Measurements from ENCODE around the gene PIKFYVE. TPM values are rescaled to one million over a fixed set of nuclear protein-coding genes. Genes with fewer than 3 reads are reported as not detected.

The PIKFYVE gene, protein sequence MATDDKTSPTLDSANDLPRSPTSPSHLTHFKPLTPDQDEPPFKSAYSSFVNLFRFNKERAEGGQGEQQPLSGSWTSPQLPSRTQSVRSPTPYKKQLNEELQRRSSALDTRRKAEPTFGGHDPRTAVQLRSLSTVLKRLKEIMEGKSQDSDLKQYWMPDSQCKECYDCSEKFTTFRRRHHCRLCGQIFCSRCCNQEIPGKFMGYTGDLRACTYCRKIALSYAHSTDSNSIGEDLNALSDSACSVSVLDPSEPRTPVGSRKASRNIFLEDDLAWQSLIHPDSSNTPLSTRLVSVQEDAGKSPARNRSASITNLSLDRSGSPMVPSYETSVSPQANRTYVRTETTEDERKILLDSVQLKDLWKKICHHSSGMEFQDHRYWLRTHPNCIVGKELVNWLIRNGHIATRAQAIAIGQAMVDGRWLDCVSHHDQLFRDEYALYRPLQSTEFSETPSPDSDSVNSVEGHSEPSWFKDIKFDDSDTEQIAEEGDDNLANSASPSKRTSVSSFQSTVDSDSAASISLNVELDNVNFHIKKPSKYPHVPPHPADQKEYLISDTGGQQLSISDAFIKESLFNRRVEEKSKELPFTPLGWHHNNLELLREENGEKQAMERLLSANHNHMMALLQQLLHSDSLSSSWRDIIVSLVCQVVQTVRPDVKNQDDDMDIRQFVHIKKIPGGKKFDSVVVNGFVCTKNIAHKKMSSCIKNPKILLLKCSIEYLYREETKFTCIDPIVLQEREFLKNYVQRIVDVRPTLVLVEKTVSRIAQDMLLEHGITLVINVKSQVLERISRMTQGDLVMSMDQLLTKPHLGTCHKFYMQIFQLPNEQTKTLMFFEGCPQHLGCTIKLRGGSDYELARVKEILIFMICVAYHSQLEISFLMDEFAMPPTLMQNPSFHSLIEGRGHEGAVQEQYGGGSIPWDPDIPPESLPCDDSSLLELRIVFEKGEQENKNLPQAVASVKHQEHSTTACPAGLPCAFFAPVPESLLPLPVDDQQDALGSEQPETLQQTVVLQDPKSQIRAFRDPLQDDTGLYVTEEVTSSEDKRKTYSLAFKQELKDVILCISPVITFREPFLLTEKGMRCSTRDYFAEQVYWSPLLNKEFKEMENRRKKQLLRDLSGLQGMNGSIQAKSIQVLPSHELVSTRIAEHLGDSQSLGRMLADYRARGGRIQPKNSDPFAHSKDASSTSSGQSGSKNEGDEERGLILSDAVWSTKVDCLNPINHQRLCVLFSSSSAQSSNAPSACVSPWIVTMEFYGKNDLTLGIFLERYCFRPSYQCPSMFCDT (N-terminal part only)
- total RNA-seq, result 15.5 and 32.1 TPM in 2 replicates

DNA sequence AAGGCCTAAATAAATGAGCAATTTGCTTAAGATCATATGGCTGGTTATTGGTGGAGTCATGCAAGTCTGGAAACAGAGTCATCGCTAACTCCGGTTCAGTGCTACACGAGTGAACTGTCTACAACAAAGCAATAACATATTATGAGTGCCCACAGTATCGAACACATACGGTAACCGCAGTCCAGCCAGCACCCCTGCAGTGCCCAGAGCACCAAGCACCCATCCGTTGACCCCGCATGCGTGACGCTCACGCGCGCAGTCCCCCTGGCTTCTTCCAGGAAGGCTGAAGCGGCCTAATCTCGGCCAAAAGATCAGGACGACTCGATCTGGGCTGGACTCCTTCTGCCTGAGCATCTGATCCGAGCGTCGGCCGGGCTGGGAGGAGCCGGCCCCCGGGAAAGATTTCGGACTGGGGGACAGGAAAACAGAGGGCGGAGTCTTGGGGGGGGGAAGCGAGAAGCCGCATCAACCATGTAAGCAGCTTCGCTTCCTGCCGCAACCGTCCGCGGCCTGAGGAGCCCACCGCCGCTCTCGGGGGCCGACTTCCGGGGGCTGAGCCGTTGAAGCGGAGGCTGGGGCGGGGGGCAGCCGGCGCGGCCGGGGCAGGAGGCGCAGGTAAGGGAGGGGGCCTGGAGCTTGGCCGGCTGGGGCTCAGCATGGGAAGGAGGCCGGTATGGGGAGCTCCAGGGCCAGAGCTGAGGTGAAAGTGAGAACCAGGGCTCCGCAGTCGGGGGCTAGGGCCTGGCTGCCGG, at the start of gene PIKFYVE:
Gene PIKFYVE, plus strand, starts transcription at position 455 of the 752 bp plus-strand sequence. CDS start 5,265 bp downstream, outside the sequence.

DNA sequence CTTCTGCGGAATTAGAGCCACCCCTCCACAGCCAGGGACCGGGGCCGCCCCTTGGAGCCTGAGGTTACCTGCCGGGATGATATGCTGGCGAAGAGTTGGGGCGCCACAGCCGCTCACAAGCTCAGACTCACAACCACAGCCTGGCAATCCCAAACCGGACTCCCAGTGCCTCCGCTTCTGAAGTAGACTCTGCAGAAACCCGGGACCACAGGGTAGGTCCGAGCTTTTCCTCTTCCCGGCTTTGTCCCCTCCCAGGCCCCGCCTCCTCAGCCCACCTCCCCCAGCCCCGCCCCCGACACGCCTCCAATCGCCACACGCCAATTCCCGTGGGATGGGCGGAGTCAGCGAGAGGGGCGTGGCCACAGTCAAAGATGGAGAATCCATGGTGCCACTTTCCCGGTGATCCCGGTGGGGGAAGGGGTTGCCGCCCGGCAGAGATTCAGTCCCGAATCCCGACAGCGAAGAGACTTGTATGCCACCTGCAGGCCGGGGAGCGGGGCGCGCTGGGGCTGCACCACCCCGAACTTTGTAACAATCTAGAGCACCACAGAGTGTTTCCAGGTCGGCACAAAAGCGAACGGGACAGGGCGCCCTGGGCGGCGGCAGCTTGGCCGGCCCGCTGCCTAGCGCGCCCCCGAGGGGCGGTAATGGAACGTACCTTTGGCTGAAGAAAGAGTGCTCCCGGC, 11.0 kb upstream of the PIKFYVE start, which contains the start of gene IDH1:
Gene IDH1, minus strand, starts transcription at position 201 of the 686 bp plus-strand sequence. CDS start 3,520 bp downstream, outside the sequence.

DNA sequence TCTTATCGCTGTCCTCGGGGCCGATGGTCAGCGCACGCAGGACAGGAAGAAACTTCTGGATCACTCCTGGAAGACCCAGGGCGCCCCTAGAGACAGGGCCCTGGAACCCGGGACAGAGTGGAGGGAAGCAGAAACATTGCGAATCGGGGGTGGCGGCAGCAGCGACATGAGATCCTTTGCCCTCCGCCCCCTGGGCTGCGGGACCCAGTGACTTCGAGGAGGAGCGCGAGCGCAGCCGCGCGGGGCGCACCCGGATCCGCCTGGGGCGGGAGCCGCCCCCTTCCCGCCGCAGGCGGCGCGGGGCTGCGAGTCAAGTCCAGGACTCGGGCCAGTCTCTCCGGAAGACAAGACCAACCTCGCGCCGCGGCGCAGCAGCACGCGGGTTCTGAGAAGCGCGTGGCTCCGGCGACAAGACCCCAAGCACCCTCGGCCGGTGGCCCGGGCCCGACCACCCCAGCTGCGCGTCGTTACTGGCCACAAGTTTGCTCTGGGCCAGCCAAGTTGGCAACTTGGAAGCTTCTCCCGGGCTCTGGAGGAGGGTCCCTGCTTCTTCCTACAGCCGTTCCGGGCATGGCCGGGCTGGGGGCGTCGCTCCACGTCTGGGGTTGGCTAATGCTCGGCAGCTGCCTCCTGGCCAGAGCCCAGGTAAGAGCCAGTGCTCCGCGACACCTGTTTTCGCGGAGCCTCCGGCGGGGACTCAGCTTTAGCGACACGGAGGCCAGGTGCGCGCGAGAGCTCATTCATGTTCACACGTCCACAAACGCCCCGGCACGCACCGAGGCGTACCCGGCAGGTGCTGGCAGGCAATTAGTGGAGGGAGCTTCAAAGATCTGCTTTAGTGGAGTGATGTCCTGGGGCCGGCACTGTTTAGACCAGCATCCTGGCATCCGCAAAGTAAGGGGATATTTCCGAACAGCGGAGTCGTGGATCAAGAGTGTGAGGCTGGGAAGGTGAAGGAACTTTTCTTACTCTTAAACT, 140.7 kb downstream of the PIKFYVE start, which contains the start of gene PTH2R:
Gene PTH2R, plus strand, starts transcription at position 319 of the 978 bp plus-strand sequence. Its CDS starts 252 bp downstream, at position 571.

Other genes with a start within 250 kb of the PIKFYVE start
- gene PLEKHM3, start 240.7 kb upstream of the PIKFYVE start, total RNA-seq, result 7.9 and 13.7 TPM in 2 replicates
- not detected in 2 replicates for gene CRYGD, start 141.7 kb upstream of the PIKFYVE start, total RNA-seq
- not detected in 2 replicates for gene CRYGC, start 136.4 kb upstream of the PIKFYVE start, total RNA-seq
- gene CRYGB, start 120.1 kb upstream of the PIKFYVE start, total RNA-seq, result not detected in 2 replicates
- gene CRYGA, start 102.7 kb upstream of the PIKFYVE start, total RNA-seq, result not detected in 2 replicates
- not detected in 2 replicates for gene C2orf80, start 76.2 kb upstream of the PIKFYVE start, total RNA-seq
- 64.7 and 88.7 TPM in 2 replicates for gene IDH1, start 11.2 kb upstream of the PIKFYVE start, total RNA-seq
- gene PTH2R, start 140.5 kb downstream of the PIKFYVE start, total RNA-seq, result not detected in 2 replicates